ENCODE results near the gene EHBP1. TPM values are rescaled to one million over a fixed set of nuclear protein-coding genes. Genes with fewer than 3 reads are reported as not detected.

Gene EHBP1
- total RNA-seq, 1 donor from 2014 or later, result 17.9 TPM

DNA sequence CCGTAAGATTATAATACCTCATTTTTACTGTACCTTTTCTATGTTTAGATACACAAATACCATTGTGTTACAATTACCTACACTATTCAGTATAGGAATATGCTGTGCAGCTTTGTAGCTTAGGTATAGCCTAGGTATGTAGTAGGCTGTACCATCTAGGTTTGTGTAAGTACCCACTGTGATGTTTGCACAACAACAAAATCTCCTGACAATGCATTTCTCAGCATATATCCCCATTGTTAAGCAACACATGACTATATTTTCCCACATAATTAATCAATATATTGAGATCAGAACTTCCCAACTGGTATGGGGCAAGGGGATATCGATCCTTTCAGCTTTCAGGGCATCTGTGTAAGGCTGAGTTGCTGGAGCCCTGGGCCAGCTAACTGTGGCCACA is 238.8 kb downstream of the EHBP1 start:
- no peak for DNase-seq (ENCODE audit: low read depth in 2 of 2)

DNA sequence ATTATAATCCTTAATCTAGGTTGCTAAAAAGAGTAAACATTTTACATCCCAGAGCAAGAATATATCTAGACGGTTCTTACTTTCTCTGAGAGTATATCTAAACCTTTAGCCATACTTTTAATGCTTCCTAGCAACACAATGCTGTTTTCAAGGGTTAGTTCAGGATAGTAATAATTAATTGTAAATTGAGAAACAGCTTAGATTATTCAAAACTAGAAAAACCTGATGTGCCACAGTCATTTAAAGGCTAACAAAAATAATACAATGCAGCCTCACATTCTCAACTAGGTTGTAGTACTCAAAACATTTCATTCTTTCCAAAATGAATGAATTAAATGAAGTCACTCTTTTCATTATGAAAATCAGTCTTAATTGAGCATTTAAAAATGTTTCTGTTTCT is 241.9 kb downstream of the EHBP1 start:
- no peak for DNase-seq (ENCODE audit: low read depth in 2 of 2)

DNA sequence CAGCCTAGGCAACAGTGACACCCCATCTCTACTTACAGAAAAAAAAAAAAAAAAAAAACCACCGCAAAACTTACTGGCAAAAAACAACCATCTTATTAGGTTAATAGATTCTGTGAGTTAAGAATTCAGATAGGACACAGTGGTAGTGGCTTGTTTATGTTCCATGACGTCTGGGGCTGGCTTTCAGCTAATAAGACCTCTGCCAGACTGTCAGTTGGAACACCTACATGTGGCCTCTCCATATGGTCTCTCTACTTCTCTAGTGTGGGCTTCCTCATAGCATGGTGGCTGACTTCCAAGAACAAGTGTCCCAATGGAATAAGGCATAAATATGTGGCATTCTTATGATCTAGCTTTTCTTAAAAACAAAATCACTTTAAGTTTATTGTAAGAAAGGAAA is 251.1 kb downstream of the EHBP1 start:
- DNase-seq (ENCODE audit: low read depth in 2 of 2), result no peak

DNA sequence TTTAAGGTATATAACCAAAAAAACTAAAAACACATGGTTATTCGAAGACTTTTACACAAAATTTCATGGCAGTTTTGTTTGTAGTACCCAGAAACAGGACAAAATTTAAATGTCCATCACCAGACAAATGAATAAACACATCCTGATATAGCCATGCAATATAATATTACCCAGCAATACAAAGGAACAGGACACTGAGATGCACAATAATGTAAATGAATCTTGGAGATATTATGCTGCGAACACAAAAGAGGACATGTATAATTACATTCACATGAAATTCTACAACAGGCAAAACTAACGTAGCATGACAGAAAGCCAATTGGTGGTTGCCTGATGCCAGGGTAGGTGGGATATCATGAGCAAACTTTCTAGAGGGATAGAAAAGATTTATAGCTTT is 252.7 kb downstream of the EHBP1 start:
- no peak for DNase-seq (ENCODE audit: low read depth in 2 of 2)

DNA sequence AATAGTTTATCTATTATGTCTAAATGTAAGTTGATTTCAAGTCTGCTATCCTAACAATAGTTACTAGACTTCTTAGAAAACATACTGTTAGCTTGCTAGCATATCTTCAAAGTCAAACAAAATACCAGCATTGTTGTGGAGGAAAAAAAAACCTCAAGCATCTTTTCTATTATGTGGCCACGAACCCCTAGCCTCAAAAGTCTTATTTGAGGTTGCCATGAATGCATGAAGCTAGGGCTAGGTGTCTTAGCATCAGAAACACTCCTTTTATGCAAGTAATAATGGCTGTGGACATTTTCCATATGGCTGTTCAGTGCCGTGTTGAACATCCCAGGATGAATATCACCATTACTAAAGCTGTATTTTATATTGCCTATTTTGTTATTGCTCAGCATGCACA is 258.5 kb downstream of the EHBP1 start:
- no peak for DNase-seq (ENCODE audit: low read depth in 2 of 2)

DNA sequence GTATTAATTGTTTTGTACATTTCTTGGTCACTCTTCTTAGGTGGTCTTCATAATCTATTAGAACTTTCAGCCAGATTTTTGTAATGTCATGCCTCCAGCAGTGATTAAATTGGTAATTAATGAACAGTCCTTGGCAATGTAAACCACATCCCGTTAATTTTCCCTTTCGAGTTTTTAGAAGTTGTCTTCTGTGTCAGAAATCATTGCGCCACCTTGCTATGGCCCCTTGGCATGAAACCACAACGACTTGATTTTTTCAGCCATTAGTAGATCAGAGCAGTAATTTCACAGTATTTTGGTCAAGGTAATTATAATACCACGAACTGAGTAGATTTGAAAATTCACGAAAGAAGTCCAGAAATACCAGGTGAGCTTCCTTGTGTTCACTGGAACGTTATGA is 259.2 kb downstream of the EHBP1 start:
- no peak for DNase-seq (ENCODE audit: low read depth in 2 of 2)

DNA sequence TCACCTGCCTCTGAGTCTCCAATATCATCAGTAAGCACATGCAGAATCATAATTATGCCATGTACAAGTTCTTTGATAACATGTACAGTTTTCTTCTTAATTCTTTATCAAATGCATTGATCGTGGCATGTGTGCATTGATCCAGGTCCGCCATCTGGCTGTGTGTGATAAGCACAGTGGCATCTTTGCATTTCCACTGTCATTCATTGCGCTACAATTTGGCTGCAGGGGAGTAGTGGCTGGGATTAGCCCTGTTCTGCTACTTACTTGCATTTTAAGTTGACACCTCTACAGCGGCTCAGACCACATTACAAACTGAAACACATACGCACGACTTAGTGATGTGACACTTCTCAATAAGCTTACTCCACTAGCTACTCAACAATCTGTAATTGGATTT is 261.5 kb downstream of the EHBP1 start:
- DNase-seq (ENCODE audit: low read depth in 2 of 2), result no peak

DNA sequence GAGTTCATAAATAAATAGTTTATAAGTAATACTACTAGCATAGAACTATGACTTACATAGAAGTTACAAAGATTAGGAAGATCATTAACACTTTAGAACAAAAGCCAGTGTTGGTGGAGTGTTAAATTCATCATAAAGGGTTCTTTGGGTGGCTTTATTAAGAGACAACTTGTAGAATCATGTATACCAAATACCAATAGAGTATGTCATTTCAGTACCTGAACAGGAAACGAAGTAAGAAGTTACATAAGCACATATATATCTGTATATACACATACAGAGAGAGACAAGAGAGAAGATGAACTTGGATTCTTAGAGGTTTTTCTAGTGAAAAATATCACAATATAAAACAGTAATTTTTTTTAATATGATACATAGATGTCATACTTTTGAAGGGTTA is 262.7 kb downstream of the EHBP1 start:
- DNase-seq (ENCODE audit: low read depth in 2 of 2), result no peak

DNA sequence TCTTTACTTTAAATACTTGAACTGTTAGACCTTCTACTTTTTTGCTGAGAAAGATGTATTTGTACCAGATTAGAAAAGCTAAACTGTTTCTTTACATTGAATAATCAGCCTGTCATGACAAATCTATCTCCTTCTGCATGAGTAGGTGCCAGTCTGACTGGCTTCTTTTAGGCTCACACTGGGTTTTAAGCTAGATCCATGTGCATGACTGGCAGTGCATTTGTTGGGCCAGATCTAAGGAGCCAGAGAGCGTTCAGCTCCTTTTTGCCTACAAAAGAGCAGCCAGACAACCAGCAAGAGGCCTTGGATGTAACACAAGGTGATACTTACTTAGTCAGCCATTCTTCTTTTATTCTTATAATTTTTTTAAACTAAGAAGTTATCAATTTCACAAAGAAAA is 263.2 kb downstream of the EHBP1 start:
- no peak for DNase-seq (ENCODE audit: low read depth in 2 of 2)

DNA sequence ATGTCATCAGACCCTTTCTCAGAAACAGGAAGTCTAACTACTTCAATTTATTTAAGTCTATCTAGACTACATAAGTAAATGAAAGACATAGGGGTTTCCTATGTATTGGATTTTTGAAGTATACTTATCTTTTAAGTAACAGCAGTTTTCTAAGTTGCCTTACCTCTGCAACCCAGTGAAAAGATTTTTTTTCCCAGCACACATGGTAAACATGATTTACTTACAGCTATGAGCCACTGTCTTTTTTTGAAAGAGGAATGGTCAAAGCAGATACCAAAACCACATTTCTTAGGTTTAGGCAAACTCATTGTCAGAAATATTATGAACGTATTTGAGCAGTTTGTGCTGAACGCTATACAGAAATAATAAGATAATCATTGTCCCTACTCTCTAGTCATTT is 266.4 kb downstream of the EHBP1 start:
- DNase-seq (ENCODE audit: low read depth in 2 of 2), result no peak

DNA sequence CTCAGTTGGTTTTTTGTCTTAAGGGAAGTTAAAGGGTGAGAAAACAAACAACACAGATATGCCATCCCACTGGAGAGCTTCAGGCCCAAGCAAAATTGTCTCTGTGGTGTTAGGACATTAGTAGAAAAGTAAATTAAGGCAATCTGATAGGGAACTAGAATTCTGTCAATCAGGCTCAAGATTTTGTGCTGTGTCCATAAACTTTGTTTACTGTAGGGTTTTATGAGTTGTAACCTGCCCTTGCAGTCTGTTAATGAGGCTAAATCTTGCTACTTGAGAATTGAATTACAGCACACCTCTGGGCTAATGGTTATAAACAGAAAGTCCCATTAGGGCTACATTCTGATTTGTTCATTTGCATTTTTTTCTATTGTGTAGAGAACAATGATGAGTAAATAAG is 267.1 kb downstream of the EHBP1 start:
- no peak for DNase-seq (ENCODE audit: low read depth in 2 of 2)

DNA sequence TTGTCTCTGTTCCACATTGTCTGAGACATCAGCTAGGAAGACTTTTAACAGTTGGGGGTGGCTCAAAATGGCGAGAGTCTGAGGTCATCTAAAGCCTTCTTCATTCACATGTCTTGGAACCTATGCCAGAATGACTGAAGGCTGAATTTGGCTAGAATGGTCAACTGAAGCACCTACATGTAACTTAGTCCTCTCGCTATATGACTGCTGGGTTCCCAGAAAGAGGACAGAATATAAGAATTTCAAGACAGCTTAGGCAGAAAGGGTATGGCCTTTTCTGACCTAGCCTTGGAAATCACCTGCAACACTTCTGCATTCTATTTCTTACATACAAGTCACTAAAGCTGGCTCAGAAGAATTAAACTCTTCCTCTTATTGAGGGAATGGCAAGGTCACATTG is 269.5 kb downstream of the EHBP1 start:
- no peak for DNase-seq (ENCODE audit: low read depth in 2 of 2)

DNA sequence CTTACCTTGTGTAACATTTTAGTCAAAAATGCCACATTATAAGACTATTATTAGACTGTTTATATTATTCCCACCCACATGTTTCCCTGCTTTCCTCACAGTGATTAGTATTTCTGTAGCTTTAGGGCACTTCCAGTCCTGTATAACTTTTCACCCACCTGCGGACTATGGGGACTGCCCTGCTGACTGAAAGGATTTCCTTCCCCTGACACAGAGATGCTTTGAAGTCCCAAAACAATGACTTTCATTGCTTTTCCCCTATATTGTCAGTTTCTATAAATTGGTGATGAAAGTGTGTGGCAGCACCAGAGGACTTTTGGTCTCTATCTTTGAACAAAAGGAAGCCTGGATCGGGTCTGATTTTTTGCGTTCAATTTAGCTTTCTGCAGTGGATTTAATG is 286.1 kb downstream of the EHBP1 start:
- DNase-seq (ENCODE audit: low read depth in 2 of 2), result peak; percentile 5 to 61

DNA sequence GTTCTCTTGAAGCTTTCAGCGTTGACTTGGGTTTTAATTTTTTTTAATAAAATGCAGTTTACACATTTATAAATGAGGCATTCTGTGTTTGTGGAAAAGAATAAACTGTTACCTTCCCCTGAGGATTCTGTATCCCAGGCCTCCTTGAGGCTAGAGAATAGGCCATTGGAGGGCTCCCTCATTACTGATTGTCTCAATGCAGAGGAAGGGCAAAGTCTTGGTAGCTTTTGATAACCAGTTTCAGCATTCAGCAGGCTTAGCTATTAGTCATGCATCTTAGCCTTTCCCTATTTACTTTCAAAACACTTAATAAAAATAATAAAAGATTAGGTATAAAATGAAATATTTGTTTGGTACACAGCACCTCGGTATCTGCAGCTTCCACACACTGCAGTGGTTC is 287.0 kb downstream of the EHBP1 start:
- no peak for DNase-seq (ENCODE audit: low read depth in 2 of 2)

DNA sequence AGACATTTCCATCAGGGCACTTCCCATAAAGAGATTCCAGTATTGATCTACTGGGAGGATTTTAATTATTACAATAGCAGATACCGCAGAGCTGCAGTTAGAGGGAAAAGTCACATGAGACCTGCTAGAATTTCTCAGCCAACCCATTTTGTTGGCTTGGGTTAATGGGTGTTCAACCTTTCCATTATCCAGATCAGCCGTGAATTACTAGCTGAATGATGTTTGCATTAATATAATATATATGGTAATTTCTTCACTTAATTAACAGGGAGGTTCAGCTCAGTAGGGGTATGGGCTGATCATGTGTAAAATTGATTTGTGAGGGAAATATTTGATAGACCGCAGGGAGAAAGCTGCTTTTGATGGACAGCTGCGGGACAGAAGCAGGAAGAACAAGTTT is 288.7 kb downstream of the EHBP1 start:
- no peak for DNase-seq (ENCODE audit: low read depth in 2 of 2)

DNA sequence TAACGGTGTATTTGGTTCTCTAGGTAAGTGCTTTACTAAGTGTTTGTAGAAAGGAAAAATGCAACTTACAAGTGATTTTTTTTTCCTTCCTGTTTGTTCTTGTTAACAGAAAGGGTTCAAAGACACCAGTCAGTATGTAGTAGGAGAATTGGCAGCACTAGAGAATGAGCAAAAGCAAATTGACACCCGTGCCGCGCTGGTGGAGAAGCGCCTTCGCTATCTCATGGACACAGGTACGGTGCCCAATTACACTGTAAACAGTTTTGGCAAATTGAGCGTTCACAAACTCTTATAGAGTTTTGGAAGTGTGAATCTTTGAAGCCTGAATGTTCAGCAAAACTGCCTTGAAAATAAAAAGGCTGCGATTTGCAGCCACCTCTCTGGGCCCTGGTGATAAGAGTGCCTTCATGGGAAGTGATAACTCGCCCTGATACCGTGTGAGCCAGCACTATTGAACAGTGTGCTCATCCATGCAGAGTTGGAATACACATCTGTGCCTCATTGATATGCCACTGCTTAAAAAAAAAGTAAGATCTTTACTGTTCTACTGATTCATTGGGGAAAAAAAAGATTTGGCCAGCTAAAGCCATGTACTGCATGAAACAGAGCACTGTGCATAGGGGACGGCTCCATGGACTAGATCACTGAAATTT is 291.1 kb downstream of the EHBP1 start:
- DNase-seq (ENCODE audit: low read depth in 2 of 2), result no peak

DNA sequence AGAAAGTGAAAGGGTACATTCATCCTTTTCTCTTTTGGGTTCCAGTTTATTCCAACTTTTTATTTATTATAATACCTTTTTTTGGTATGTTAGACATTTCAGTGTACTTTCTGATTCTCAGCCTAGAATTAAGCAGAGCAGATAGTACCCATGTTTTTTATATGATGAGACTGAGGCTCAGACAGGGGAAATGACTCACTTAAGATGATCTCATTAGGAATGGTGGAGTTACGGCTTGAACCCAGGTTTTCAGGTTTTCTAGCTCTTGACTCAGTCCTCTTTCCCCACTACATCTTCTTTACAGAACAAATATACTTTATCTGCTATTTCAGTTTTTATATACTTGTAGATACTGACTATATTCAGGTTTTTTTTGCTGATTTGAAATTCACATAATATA is 293.4 kb downstream of the EHBP1 start:
- peak in 1 of 2 donors; percentile 25 for DNase-seq (ENCODE audit: low read depth in 2 of 2)

DNA sequence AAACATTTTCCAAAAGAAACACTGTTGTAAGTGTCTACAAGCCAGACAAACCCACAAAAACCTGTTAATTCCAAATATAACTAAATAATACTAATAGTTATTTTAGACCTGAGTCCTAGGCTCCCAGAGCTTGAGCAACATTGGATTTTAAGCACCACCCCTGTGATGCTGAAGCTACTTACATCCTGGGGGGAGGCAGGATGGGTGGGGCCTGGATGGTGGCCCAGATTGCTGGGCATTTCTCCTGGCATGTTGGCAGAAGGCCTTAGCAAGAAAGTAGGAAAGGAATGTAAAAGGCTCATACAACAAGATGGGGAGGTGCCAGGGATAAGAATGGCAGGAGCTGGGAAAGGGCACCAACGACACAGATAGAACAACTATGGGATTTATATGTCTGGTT is 294.4 kb downstream of the EHBP1 start:
- DNase-seq (ENCODE audit: low read depth in 2 of 2), result peak in 1 of 2 donors; percentile 2

DNA sequence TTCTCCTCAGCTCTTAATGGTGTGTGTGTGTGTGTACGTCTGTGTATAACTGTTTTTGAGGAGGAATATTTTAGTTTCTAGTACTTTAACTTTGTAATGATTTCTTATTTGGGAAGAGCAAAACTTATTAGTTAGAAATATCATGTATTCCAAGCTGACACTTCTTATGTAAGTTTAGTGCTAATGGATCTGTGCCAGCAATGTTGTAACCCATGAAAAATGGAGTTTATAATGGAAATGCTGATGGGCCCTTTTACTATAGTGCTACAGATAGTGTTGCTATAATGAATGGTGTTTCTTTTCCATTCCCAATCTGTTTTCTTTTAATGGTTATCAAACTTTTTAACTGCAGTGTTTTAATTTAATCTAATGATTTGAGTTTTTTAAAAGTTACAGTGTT is 295.3 kb downstream of the EHBP1 start:
- peak in 1 of 2 donors; percentile 52 for DNase-seq (ENCODE audit: low read depth in 2 of 2)

DNA sequence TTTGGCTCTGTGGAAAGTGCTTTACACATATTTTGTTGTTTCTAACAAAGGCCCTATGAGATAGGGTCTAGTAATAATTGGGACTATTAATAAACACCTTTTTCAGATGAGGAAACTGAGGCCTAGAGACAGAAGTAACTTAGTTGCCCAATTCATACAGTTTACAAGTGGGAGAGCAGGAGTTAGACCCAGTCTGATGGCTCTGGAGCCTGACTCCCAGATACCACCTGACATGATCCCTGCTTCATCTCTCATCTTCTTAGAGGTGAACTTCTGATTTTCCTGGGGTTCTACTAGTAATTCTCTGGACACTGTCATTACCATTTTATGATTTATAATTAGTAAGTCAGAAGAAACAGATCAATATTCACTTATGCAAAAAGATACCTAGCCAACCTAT is 296.1 kb downstream of the EHBP1 start:
- DNase-seq (ENCODE audit: low read depth in 2 of 2), result no peak

DNA sequence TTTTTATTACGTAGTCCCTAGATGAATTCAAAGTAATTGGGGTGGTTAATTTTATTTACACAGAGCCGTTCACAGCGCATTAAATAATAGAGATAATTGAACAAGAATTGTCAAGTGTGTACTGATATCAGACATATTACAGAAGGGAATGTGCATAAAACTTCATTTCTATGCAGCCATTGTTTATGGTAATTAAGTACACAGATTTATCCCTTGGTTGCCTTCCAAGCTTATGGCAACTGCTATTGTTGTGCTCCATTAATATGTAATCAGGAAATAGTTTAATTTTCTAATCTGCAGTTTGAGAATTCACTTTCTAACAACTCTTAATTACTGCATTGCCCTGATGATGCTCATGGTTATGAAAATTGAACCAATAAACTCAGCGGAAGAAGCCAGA is 297.8 kb downstream of the EHBP1 start:
- DNase-seq (ENCODE audit: low read depth in 2 of 2), result no peak

DNA sequence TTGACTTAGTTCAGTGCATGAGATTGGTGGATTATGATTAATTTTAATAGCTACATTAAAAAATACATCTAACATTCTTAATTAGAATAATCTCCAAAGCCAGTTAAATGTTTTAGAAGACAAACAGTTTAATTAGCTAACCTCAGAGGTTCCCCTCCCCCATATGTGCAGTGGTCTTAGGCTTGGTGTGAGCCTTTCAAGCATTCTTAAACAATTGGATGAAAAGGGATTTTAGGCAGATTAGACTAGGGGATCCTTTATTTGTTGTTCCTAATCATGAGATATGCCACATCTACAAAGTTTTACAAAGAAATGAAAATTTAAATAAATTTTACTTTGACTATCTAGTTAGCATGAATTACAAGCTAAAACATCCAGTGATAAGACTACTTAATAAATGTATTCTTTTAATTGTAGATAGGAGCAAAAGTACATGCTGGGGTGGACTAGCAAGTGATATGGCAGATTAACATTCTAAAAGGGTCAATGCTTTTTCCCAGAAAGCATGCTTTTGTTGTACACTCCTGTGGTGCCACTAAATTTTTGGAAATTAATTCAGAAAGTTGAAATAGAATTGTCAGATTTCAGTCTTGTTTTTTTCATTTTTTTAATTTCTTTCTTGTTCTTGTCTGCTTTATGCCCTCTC is 302.4 kb downstream of the EHBP1 start:
- DNase-seq (ENCODE audit: low read depth in 2 of 2), result no peak

DNA sequence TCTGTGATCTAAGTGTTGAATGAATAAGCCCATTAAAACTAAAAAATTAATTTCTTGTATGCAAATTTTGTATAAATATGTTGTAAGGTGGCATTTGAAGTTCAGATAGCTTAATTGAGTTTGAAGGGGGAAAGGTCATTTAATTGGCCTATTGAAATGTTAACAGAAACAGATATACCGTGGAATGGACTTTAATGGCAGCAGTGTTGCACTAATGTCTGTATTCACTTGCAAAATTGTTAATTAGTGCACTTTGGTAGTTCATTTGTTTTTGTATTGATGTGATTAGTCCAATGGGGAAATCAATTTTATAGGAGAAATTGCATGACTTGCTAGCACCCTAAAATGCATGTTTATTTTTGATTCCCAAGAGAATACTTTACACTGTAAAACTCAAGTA is 303.3 kb downstream of the EHBP1 start:
- no peak for DNase-seq (ENCODE audit: low read depth in 2 of 2)

DNA sequence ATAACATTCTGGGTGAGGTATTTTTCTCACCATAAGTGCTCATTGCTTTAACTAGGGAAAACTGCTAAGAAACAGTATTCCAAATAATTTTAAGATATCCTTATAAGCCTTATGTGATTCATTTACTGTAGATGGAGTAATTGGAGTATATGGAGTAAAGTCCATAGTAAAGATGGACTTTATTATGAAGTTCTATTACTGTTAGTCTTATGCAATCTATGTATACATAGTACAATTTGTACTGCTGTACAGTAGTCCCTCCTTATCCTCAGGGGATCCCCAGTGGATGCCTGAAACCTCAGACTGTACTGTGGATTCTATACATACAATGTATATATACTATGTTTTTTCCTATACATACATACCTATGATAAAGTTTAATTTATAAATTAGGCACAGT is 304.0 kb downstream of the EHBP1 start:
- DNase-seq (ENCODE audit: low read depth in 2 of 2), result no peak
